ENCODE data around the gene FBXO7.
A peak's percentile ranks its signal among the peaks of the same experiment; 100 is the strongest.
"Not testable (repeated sequence)": the region's sequence is repeated elsewhere in the genome, so short reads cannot be mapped to it uniquely, and the experiment has no call there.

The FBXO7 gene

GRCh38 chr22:32474635-32475467 is at the start of gene FBXO7:
FBXO7 (plus strand) TSS chr22:32474811; CDS start chr22:32475003, 192 bp downstream.
- DNase-seq (ENCODE audit: low read depth, low spot score), result peak; percentile 61

GRCh38 chr22:32426881-32427280 is 47.7 kb upstream of the FBXO7 start:
- DNase-seq (ENCODE audit: low read depth, low spot score), result no peak

- DNase-seq (ENCODE audit: low read depth, low spot score), result no peak
Observed at GRCh38 chr22:32430352-32430751, 44.3 kb upstream of the FBXO7 start.

GRCh38 chr22:32444068-32444467 is 30.5 kb upstream of the FBXO7 start:
- no peak for DNase-seq (ENCODE audit: low read depth, low spot score)

GRCh38 chr22:32446321-32446720 is 28.3 kb upstream of the FBXO7 start:
- no peak for DNase-seq (ENCODE audit: low read depth, low spot score)

GRCh38 chr22:32448980-32449379 is 25.6 kb upstream of the FBXO7 start:
- DNase-seq (ENCODE audit: low read depth, low spot score), result no peak

GRCh38 chr22:32457031-32457430 is 17.6 kb upstream of the FBXO7 start:
- DNase-seq (ENCODE audit: low read depth, low spot score), result no peak

- no peak for DNase-seq (ENCODE audit: low read depth, low spot score)
Observed at GRCh38 chr22:32462452-32462851, 12.2 kb upstream of the FBXO7 start.

- DNase-seq (ENCODE audit: low read depth, low spot score), result no peak
Observed at GRCh38 chr22:32465661-32466060, 8.9 kb upstream of the FBXO7 start.

GRCh38 chr22:32466496-32466895 is 8.1 kb upstream of the FBXO7 start:
- no peak for DNase-seq (ENCODE audit: low read depth, low spot score)

- no peak for DNase-seq (ENCODE audit: low read depth, low spot score)
Observed at GRCh38 chr22:32469799-32470212, 4.8 kb upstream of the FBXO7 start.

GRCh38 chr22:32473388-32473952 is 1.1 kb upstream of the FBXO7 start:
- peak; percentile 28 for DNase-seq (ENCODE audit: low read depth, low spot score)

- no peak for DNase-seq (ENCODE audit: low read depth, low spot score)
Observed at GRCh38 chr22:32475468-32476010, 928 bp downstream of the FBXO7 start.

GRCh38 chr22:32476281-32477195 is 1.9 kb downstream of the FBXO7 start:
- DNase-seq (ENCODE audit: low read depth, low spot score), result no peak

GRCh38 chr22:32477596-32477995 is 3.0 kb downstream of the FBXO7 start:
- DNase-seq (ENCODE audit: low read depth, low spot score), result no peak

- not testable (repeated sequence) for DNase-seq (ENCODE audit: low read depth, low spot score)
Observed at GRCh38 chr22:32478552-32478951, 3.9 kb downstream of the FBXO7 start.

GRCh38 chr22:32478994-32479393 is 4.4 kb downstream of the FBXO7 start:
- DNase-seq (ENCODE audit: low read depth, low spot score), result no peak

GRCh38 chr22:32480238-32480637 is 5.6 kb downstream of the FBXO7 start:
- DNase-seq (ENCODE audit: low read depth, low spot score), result no peak

GRCh38 chr22:32482708-32483107 is 8.1 kb downstream of the FBXO7 start:
- no peak for DNase-seq (ENCODE audit: low read depth, low spot score)

- no peak for DNase-seq (ENCODE audit: low read depth, low spot score)
Observed at GRCh38 chr22:32486656-32487390, 12.2 kb downstream of the FBXO7 start.

- no peak for DNase-seq (ENCODE audit: low read depth, low spot score)
Observed at GRCh38 chr22:32487461-32487860, 12.8 kb downstream of the FBXO7 start.

Measured in iPS DF 19.7 (cell line).